ENCODE results near the gene ASAP3. TPM values are rescaled to one million over a fixed set of nuclear protein-coding genes. Genes with fewer than 3 reads are reported as not detected.

ASAP3 gene
- total RNA-seq, 1 experiment from 2014 or later, result 17.6 TPM

DNA sequence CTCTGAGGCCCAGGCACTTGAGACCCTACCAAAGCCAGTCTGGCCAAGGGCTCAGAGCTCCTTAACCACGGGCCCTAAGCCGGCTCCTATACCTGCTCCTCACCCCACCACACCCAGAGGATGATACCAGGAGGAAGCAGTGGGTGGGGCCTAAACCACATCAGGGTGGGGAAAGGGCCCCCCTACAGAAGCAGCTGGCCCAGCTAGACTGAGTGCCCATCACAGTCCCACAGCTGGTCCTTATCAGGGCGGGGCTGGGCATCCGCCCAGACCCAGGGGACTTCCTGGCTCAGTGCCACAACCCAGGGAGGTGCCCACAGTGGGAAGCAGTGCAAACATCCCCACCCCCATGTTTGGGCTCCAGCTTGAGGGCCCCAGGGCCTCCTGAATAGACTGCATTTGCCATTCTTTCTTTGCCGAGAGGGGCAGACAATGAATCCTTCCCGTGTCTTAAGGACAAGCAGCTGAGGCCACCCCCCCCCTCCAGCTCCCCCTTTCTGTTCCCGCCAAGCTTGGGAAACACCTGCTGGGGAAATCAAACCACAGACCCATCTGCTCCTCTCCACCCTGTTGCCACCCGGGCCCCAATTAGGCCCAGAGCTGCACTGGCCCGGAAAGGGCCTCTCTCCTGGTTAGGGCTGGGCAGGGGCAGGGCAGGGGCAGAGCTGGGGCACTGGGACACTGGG lies 40.9 kb upstream of the ASAP3 start:
- H3K79me2 ChIP-seq (ENCODE audit: low read depth), result peaks cover 28% of the 10 kb centered on the region; the same call in 1 of the 2 replicates
- no peaks in the 10 kb centered on the region; the same call in 1 of the 2 replicates for H4K20me1 ChIP-seq (ENCODE audit: insufficient read depth)
- H3K27ac ChIP-seq, result peak overlapping the region; percentile 12; the same call in 1 of the 2 replicates
- TF ChIP-seq CTCF (conservative IDR thresholded peaks at IDR 0.05), result no peak
- no peak for TF ChIP-seq EZH2 (IDR thresholded peaks at IDR 0.05; ENCODE audit: low read depth)
- intact Hi-C loops (cut with micrococcal nuclease; ENCODE audit: unreplicated experiment), result loop anchor here (5.0 kb wide), 1 partner anchor 43 kb away; the partner anchor contains the start of gene ASAP3
- ChIA-PET CTCF (interaction anchor here (0.6 kb wide), 2 partner anchors 8 to 41 kb away, joined by 3 to 5 read pairs; partner anchors contain the start of gene ASAP3), POLR2A (ENCODE audit: unreplicated experiment) (interaction anchor here (0.5 to 0.7 kb wide), 3 partner anchors 40 to 155 kb away, joined by 3 to 20 read pairs (median 4); partner anchors contain the start of gene ZNF436)
- no peaks in the 10 kb centered on the region for H3K9me3 ChIP-seq (ENCODE audit: insufficient read depth, low read depth)
- peak overlapping the region; percentile 55 for H3K4me2 ChIP-seq
- no TSS peak for BruUV-seq (replicated peaks)
- peaks cover 42% of the 10 kb centered on the region; the same call in 1 of the 2 replicates for H3F3A ChIP-seq (ENCODE audit: insufficient read depth, low read depth)
- H3K4me1 ChIP-seq (replicated peaks; ENCODE audit: insufficient read depth), result peaks cover 64% of the 10 kb centered on the region
- H3K27me3 ChIP-seq (ENCODE audit: insufficient read depth, low read depth), result no peaks in the 10 kb centered on the region
- peak; percentile 48 to 50 for DNase-seq
- H3K4me3 ChIP-seq, result no peak overlapping the region
- H3K9me2 ChIP-seq (ENCODE audit: insufficient read depth), result no peaks in the 10 kb centered on the region
- H2AFZ ChIP-seq, result no peak overlapping the region
- no peaks in the 10 kb centered on the region for H3K36me3 ChIP-seq (ENCODE audit: low read depth)

- H3K27ac ChIP-seq, result no peak overlapping the region; the same call in 1 of the 2 replicates
- CTCF ChIA-PET, result interaction anchor here (0.6 kb wide), 1 partner anchor 40 kb away, joined by 5 read pairs; the partner anchor contains the start of gene ASAP3
Observed at GRCh38 chr1:23524163-23524562, 40.2 kb upstream of the ASAP3 start.

More at GRCh38 chr1:23524163-23524562, 40.2 kb upstream of the ASAP3 start:
- H2AFZ ChIP-seq, result no peak overlapping the region
- peaks cover 59% of the 10 kb centered on the region for H3K4me1 ChIP-seq (replicated peaks; ENCODE audit: insufficient read depth)
- peaks cover 25% of the 10 kb centered on the region; the same call in 1 of the 2 replicates for H3K79me2 ChIP-seq (ENCODE audit: low read depth)
- no peak for DNase-seq
- no peaks in the 10 kb centered on the region for H3K9me2 ChIP-seq (ENCODE audit: insufficient read depth)
- no peaks in the 10 kb centered on the region for H3K9me3 ChIP-seq (ENCODE audit: insufficient read depth, low read depth)
- H3K4me2 ChIP-seq, result peak overlapping the region; percentile 55; the same call in 1 of the 2 replicates
- H3K27me3 ChIP-seq (ENCODE audit: insufficient read depth, low read depth), result no peaks in the 10 kb centered on the region
- H4K20me1 ChIP-seq (ENCODE audit: insufficient read depth), result no peaks in the 10 kb centered on the region; the same call in 1 of the 2 replicates
- TF ChIP-seq EZH2 (IDR thresholded peaks at IDR 0.05; ENCODE audit: low read depth) (no peak), CTCF (conservative IDR thresholded peaks at IDR 0.05) (no peak)
- POLR2A ChIA-PET (ENCODE audit: unreplicated experiment), result interaction anchor here (0.5 kb wide), 1 partner anchor 39 kb away, joined by 20 read pairs; no protein-coding TSS in a partner anchor
- intact Hi-C loops (cut with micrococcal nuclease; ENCODE audit: unreplicated experiment), result no loop called here
- H3K36me3 ChIP-seq (ENCODE audit: low read depth), result no peaks in the 10 kb centered on the region
- H3F3A ChIP-seq (ENCODE audit: insufficient read depth, low read depth), result peaks cover 38% of the 10 kb centered on the region; the same call in 1 of the 2 replicates
- H3K4me3 ChIP-seq, result no peak overlapping the region
- no TSS peak for BruUV-seq (replicated peaks)
